Posterior vena cava (tissue), 2 donors: ENCODE data around the gene GNAI1. TPM values are rescaled to one million over a fixed set of nuclear protein-coding genes. Genes with fewer than 3 reads are reported as not detected.

Source experiments
- DNase-seq: peaks from one replicate; pipeline ENCODE4 v3.0.0-alpha.2; 2020; ENCODE audit warnings: low spot score
- intact Hi-C, 2 donors: fragments of 100-400 bp; cut with DNase I; formaldehyde crosslinking; loops; one replicate each; pipeline versions ENCODE4 v1.14.1 to v1.14.2; 2022 to 2023
- long read RNA-seq, 2 donors: library from polyadenylated mRNA; unstranded; transcript quantifications; one replicate each; pipeline ENCODE4 v2.0.0, GENCODE V29; 2020 to 2021
- total RNA-seq, 2 donors: library from RNA; stranded (reverse); fragmentation: NEBNext Ultra II Directional; extraction: Animal tissue kit (Norgen Biotek cat#: 25700); gene quantifications; one replicate each; pipeline ENCODE4 v1.2.1, GENCODE V29; 2021
- donor health status: DM: yes; HTN: yes; CAD: no.
- donor health status: DM: yes; HTN: yes; CAD: no.

Gene GNAI1
- total RNA-seq = 10 to 100 TPM; 36.1 to 53.7 TPM
- long read RNA-seq, donor 1, full-length matches to known transcripts = 15 of 18 reads
- long read RNA-seq, donor 1, partial matches to known transcripts = 1 of 18 reads
- long read RNA-seq, donor 1, other reads (novel, unspliced or antisense) = 2 of 18 reads
- long read RNA-seq, donor 2, full-length matches to known transcripts = 70 of 81 reads
- long read RNA-seq, donor 2, partial matches to known transcripts = 6 of 81 reads
- long read RNA-seq, donor 2, other reads (novel, unspliced or antisense) = 5 of 81 reads

- DNase-seq = peak; percentile 90
These were observed at the start of gene GNAI1 for GRCh38 chr7:80134536-80135308. Gene GNAI1 (plus strand): TSS chr7:80134831. CDS start chr7:80135161, 330 bp downstream.

GRCh38 chr7:80087051-80087770, 47.4 kb upstream of the GNAI1 start:
- DNase-seq = no peak
- intact Hi-C loops = no loop called here

More at GRCh38 chr7:80134536-80135308, at the start of gene GNAI1:
- intact Hi-C loops = loop anchor here in 1 of 2 donors (10.0 kb wide), 1 partner anchor 150 kb away; no protein-coding TSS in a partner anchor

GRCh38 chr7:80087771-80088170, 46.9 kb upstream of the GNAI1 start:
- DNase-seq = no peak
- intact Hi-C loops = no loop called here

GRCh38 chr7:80088705-80089104, 45.9 kb upstream of the GNAI1 start:
- DNase-seq = no peak
- intact Hi-C loops = no loop called here

GRCh38 chr7:80089366-80089765, 45.3 kb upstream of the GNAI1 start:
- no peak for DNase-seq
- intact Hi-C loops = no loop called here

- intact Hi-C loops = no loop called here
- no peak for DNase-seq
These were observed 41.3 kb upstream of the GNAI1 start for GRCh38 chr7:80093349-80093748.

- DNase-seq = no peak
- intact Hi-C loops = no loop called here
These were observed 39.1 kb upstream of the GNAI1 start for GRCh38 chr7:80095545-80095944.

GRCh38 chr7:80097756-80098155, 36.9 kb upstream of the GNAI1 start:
- no peak for DNase-seq
- intact Hi-C loops = no loop called here

GRCh38 chr7:80098795-80099194, 35.8 kb upstream of the GNAI1 start:
- intact Hi-C loops = no loop called here
- DNase-seq = no peak

- intact Hi-C loops = no loop called here
- DNase-seq = no peak
These were observed 34.4 kb upstream of the GNAI1 start for GRCh38 chr7:80100254-80100653.

- intact Hi-C loops = no loop called here
- no peak for DNase-seq
These were observed 28.8 kb upstream of the GNAI1 start for GRCh38 chr7:80105701-80106408.

- DNase-seq = no peak
- intact Hi-C loops = no loop called here
These were observed 28.0 kb upstream of the GNAI1 start for GRCh38 chr7:80106498-80107113.

- intact Hi-C loops = no loop called here
These were observed 27.4 kb upstream of the GNAI1 start for GRCh38 chr7:80107278-80107677.

GRCh38 chr7:80110376-80110775, 24.3 kb upstream of the GNAI1 start:
- DNase-seq = no peak
- intact Hi-C loops = no loop called here

More at GRCh38 chr7:80107278-80107677, 27.4 kb upstream of the GNAI1 start:
- DNase-seq = no peak

GRCh38 chr7:80114159-80114558, 20.5 kb upstream of the GNAI1 start:
- no peak for DNase-seq
- intact Hi-C loops = no loop called here

GRCh38 chr7:80124526-80125264, 9.9 kb upstream of the GNAI1 start:
- no peak for DNase-seq
- intact Hi-C loops = no loop called here

GRCh38 chr7:80127412-80128160, 7.0 kb upstream of the GNAI1 start:
- intact Hi-C loops = no loop called here
- DNase-seq = no peak

- no peak for DNase-seq
- intact Hi-C loops = no loop called here
These were observed 5.7 kb upstream of the GNAI1 start for GRCh38 chr7:80128918-80129317.
